GM12878 (cell line): ENCODE results near the gene SH2D5. TPM values are rescaled to one million over a fixed set of nuclear protein-coding genes. Genes with fewer than 3 reads are reported as not detected.

Experiments
- ATAC-seq: fragments of 200-7000 bp; cut with Tn5 transposase; 3 replicates; pipeline ENCODE4 v1.9.1; 2020; ENCODE audit warnings: mild to moderate bottlenecking, moderate library complexity
- BruUV-seq: library from RNA; stranded (reverse); fragments of 400-500 nt; replicated peaks from 2 replicates; lab custom pipeline; 2021; lab: Mats Ljungman, UMichigan
- CTCF ChIA-PET: fragments of 300-600 bp; sonication (Branson Sonifier 250); formaldehyde crosslinking; extraction: SDS; loops from one replicate; lab custom pipeline; 2021; ENCODE audit warnings: inconsistent platforms; lab: Yijun Ruan, JAX
- POLR2A ChIA-PET: fragments of 350-600 bp; formaldehyde crosslinking; extraction: SDS; loops from one replicate; lab custom pipeline; 2021; ENCODE audit warnings: inconsistent platforms; lab: Charles Lee
- RAD21 ChIA-PET: fragments of 300-600 bp; sonication (Branson Sonifier 250); formaldehyde crosslinking; loops from one replicate; lab custom pipeline; 2023; ENCODE audit warnings: antibody characterized with exemption; ENCODE audit not compliant: unreplicated experiment; lab: Charles Lee
- SMC1A ChIA-PET: fragments of 300-600 bp; sonication (Branson Sonifier 250); formaldehyde crosslinking; loops from one replicate; lab custom pipeline; 2023; ENCODE audit not compliant: unreplicated experiment, uncharacterized antibody; lab: Charles Lee
- DNase-seq: peaks from one replicate; pipeline ENCODE4 v3.0.0-alpha.2; 2011; ENCODE audit warnings: low read depth, low spot score
- FAIRE-seq: peaks from 3 replicates; lab custom pipeline; 2011; peaks lifted over from hg19 to GRCh38; lab: Jason Lieb, UNC
- H2AFZ ChIP-seq: 2 replicates; pipeline ENCODE4 v1.6.0; 2011; ENCODE audit warnings: low read depth, low read length, control low read depth; ENCODE audit not compliant: control insufficient read depth
- H3K27ac ChIP-seq: 2 replicates; pipeline ENCODE4 v1.5.1; 2011; ENCODE audit warnings: control low read depth; ENCODE audit not compliant: control insufficient read depth, insufficient read depth
- H3K27me3 ChIP-seq, 2 experiments: replicated peaks in 1 of 2; 2 replicates each; pipeline versions ENCODE4 v1.6.0 to v1.6.1; 2011; ENCODE audit warnings: low read length in 1 of 2; ENCODE audit not compliant: control insufficient read depth in 2 of 2, insufficient read depth in 2 of 2
- H3K36me3 ChIP-seq, 2 experiments: 2 replicates each; pipeline ENCODE4 v1.5.1; 2011; ENCODE audit warnings: low read length in 1 of 2; ENCODE audit not compliant: control insufficient read depth in 2 of 2, insufficient read depth in 2 of 2
- H3K4me1 ChIP-seq: 2 replicates; pipeline ENCODE4 v1.6.1; 2011; ENCODE audit warnings: mild to moderate bottlenecking, low read length, moderate library complexity, mixed read lengths; ENCODE audit not compliant: control insufficient read depth, insufficient read depth
- H3K4me2 ChIP-seq: 2 replicates; pipeline ENCODE4 v1.6.0; 2011; ENCODE audit warnings: control low read depth; ENCODE audit not compliant: control insufficient read depth, insufficient read depth
- H3K4me3 ChIP-seq: fragments of 200-600 bp; sonication (generic); 2 replicates; pipeline ENCODE4 v1.5.1; 2016
- H3K79me2 ChIP-seq: 2 replicates; pipeline ENCODE4 v1.6.0; 2011; ENCODE audit warnings: low read length; ENCODE audit not compliant: control insufficient read depth, insufficient read depth
- H3K9ac ChIP-seq: 2 replicates; pipeline ENCODE4 v1.8.0; 2011; ENCODE audit warnings: low read length, control low read depth, mixed read lengths; ENCODE audit not compliant: control insufficient read depth, insufficient read depth
- H3K9me3 ChIP-seq: replicated peaks from 3 replicates; pipeline ENCODE4 v1.5.1; 2011; ENCODE audit warnings: mild to moderate bottlenecking, low read length; ENCODE audit not compliant: control insufficient read depth, insufficient read depth
- H4K20me1 ChIP-seq: 2 replicates; pipeline ENCODE4 v1.6.0; 2011; ENCODE audit not compliant: control insufficient read depth, insufficient read depth
- CREM ChIP-seq: IDR thresholded peaks from 2 replicates; pipeline ENCODE4 v1.6.1; 2014; ENCODE audit warnings: antibody characterized with exemption, low read depth
- DPF2 ChIP-seq: fragments of 450-650 bp; IDR thresholded peaks from 2 replicates; pipeline ENCODE4 v1.6.1; 2017; ENCODE audit warnings: mild to moderate bottlenecking
- FOS ChIP-seq: IDR thresholded peaks from 3 replicates; pipeline ENCODE4 v1.6.1; 2011; ENCODE audit warnings: borderline replicate concordance; ENCODE audit not compliant: insufficient read length; ENCODE audit errors: extremely low read depth
- MYB ChIP-seq: fragments of 150-350 bp; IDR thresholded peaks from 2 replicates; pipeline ENCODE4 v1.6.1; 2014; ENCODE audit warnings: mild to moderate bottlenecking, low read depth, low read length, borderline replicate concordance
- NBN ChIP-seq: fragments of 450-650 bp; IDR thresholded peaks from 2 replicates; pipeline ENCODE4 v1.6.1; 2016
- NFIC ChIP-seq: IDR thresholded peaks from 2 replicates; pipeline ENCODE4 v1.6.1; 2012; ENCODE audit warnings: low read depth, mild to moderate bottlenecking, inconsistent platforms, low read length, moderate library complexity
- NFYA ChIP-seq: IDR thresholded peaks from 2 replicates; pipeline ENCODE4 v1.6.1; 2011; ENCODE audit warnings: low read depth, mild to moderate bottlenecking, low read length, improper control_type of control experiment, borderline replicate concordance
- PML ChIP-seq: IDR thresholded peaks from 2 replicates; pipeline ENCODE4 v1.6.1; 2012; ENCODE audit warnings: low read length, inconsistent platforms
- PRDM15 ChIP-seq: fragments of 450-650 bp; formaldehyde crosslinking; IDR thresholded peaks from 2 replicates; pipeline ENCODE4 v1.4.0; 2020; ENCODE audit warnings: mild to moderate bottlenecking, moderate library complexity
- RCOR1 ChIP-seq: conservative IDR thresholded peaks from 2 replicates; pipeline ENCODE4 v1.6.1; 2012; ENCODE audit warnings: low read depth, low read length, improper control_type of control experiment
- YBX1 ChIP-seq: fragments of 450-650 bp; IDR thresholded peaks from 2 replicates; pipeline ENCODE4 v1.6.1; 2016; ENCODE audit warnings: antibody characterized with exemption
- WGBS: methylation state at CpG from one replicate; pipeline ENCODE4 v1.1.6; 2016; ENCODE audit warnings: low lambda C conversion rate; ENCODE audit not compliant: insufficient replicate concordance, insufficient coverage; ENCODE audit errors: missing lambda C conversion rate; 5-methylcytosine and 5-hydroxymethylcytosine counted together
- in situ Hi-C: fragments of 300-500 bp; cut with MboI; formaldehyde crosslinking; loops from 9 replicates; pipeline ENCODE4 v1.14.3; 2018; ENCODE audit warnings: mixed read lengths
- intact Hi-C: fragments of 100-400 bp; cut with micrococcal nuclease; formaldehyde crosslinking; loops from one replicate; pipeline ENCODE4 v1.14.2; 2022; ENCODE audit not compliant: unreplicated experiment
- polyA plus RNA-seq, 11 experiments: library from polyadenylated mRNA; depleted of rRNA in 4 of 11; unstranded in 6 of 11; stranded (reverse) in 5 of 11; fragments of >200 nt; fragmentation: Nextera tagmentation in 4 of 11; fragmentation: Illumina TruSeq in 1 of 11; extraction: Ambion mirVana in 4 of 11; extraction: Trizol in 1 of 11; gene quantifications; 1 replicate in 1 of 11; 2 replicates in 10 of 11; pipeline versions ENCODE4 v1.2.1 to v1.2.3, GENCODE V29; 2011 to 2016; ENCODE audit warnings: inconsistent platforms in 2 of 11, missing spikeins in 2 of 11, low read depth in 1 of 11
- total RNA-seq, 4 experiments: library from RNA; depleted of rRNA in 3 of 4; stranded (reverse); fragments of >200 nt in 3 of 4; fragmentation: Illumina TruSeq in 1 of 4; extraction: Trizol in 1 of 4; gene quantifications; 2 replicates each; pipeline versions ENCODE4 v1.2.1 to v1.2.3, GENCODE V29; 2013 to 2021
- TF ChIP-seq, protein P1 (sequence below): fragments of 450-650 bp; IDR thresholded peaks from 2 replicates; pipeline ENCODE4 v1.6.1; 2016; ENCODE audit warnings: mild to moderate bottlenecking
- TF ChIP-seq, protein P2 (sequence below): fragments of 150-350 bp; IDR thresholded peaks from 2 replicates; pipeline ENCODE4 v1.6.1; 2016; ENCODE audit warnings: low read depth, low read length

Gene SH2D5
- total and polyA plus RNA-seq, 10 of the 15 experiments (the other 5 are each of a cell fraction or from before 2014, with no cell fraction given), result 0.03 to 0.62 (median 0.20) TPM; not detected in 3

DNA sequence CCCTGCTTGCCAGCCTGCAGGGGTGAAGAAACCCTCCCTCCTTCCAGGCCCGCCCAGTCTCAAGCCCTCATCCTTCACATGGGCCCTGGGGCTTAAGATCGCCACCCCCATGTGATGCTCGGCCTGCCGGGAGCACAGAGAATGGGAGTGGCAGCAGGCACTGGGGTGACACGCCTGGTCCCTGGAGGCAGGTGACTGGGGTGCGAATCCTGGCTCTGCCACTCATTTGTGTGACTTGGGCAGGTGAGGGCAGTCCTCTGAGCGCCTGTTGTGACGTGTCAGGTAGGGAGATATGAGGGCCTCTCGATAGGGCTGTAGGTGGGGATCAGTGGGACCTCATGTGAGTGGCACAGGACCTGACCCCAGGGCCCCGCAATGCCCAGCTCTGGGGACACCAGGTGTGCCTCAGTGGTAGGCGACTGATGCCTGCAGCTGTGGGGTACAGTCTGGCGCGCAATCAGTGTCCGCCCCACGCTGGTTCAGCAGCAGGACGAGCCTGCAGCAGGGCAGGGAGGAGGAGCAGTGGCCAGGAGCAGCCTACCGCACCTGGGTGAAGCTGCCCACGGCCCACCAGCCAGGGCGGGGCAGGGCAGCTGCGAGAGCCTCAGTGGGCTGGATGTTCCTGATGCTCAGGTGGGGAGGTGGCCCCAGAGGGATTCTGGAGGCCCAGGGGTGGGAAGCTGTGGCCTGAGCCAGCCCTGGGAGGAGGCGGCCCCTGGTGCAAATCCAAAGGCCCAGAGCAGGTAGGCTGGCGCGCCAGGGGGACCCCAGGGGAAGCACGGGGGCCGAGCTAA is 6.2 kb downstream of the SH2D5 start (continued):
- no peak for TF ChIP-seq PRDM15 (CRISPR knock-in tag)
- no peak for TF ChIP-seq NBN
- no peak for TF ChIP-seq NFYA

GRCh38 chr1:20725189-20726117 is 7.0 kb downstream of the SH2D5 start:
- in situ Hi-C loops, result no loop called here
- H3K79me2 ChIP-seq, result no peaks in the 10 kb centered on the region
- DNase-seq, result no peak
- TF ChIP-seq PML (no peak), FOS (no peak), NFIC (no peak), MYB (no peak), YBX1 (no peak), DPF2 (no peak), RCOR1 (no peak), CREM (no peak)
- TF ChIP-seq, protein P1, sequence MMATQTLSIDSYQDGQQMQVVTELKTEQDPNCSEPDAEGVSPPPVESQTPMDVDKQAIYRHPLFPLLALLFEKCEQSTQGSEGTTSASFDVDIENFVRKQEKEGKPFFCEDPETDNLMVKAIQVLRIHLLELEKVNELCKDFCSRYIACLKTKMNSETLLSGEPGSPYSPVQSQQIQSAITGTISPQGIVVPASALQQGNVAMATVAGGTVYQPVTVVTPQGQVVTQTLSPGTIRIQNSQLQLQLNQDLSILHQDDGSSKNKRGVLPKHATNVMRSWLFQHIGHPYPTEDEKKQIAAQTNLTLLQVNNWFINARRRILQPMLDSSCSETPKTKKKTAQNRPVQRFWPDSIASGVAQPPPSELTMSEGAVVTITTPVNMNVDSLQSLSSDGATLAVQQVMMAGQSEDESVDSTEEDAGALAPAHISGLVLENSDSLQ, result no peak
- TF ChIP-seq, protein P2, sequence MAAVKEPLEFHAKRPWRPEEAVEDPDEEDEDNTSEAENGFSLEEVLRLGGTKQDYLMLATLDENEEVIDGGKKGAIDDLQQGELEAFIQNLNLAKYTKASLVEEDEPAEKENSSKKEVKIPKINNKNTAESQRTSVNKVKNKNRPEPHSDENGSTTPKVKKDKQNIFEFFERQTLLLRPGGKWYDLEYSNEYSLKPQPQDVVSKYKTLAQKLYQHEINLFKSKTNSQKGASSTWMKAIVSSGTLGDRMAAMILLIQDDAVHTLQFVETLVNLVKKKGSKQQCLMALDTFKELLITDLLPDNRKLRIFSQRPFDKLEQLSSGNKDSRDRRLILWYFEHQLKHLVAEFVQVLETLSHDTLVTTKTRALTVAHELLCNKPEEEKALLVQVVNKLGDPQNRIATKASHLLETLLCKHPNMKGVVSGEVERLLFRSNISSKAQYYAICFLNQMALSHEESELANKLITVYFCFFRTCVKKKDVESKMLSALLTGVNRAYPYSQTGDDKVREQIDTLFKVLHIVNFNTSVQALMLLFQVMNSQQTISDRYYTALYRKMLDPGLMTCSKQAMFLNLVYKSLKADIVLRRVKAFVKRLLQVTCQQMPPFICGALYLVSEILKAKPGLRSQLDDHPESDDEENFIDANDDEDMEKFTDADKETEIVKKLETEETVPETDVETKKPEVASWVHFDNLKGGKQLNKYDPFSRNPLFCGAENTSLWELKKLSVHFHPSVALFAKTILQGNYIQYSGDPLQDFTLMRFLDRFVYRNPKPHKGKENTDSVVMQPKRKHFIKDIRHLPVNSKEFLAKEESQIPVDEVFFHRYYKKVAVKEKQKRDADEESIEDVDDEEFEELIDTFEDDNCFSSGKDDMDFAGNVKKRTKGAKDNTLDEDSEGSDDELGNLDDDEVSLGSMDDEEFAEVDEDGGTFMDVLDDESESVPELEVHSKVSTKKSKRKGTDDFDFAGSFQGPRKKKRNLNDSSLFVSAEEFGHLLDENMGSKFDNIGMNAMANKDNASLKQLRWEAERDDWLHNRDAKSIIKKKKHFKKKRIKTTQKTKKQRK, result no peak

More at GRCh38 chr1:20725189-20726117, 7.0 kb downstream of the SH2D5 start:
- Histone ChIP-seq H3K9ac (no peak overlapping the region), H2AFZ (no peak overlapping the region), H3K36me3 (no peaks in the 10 kb centered on the region), H3K4me2 (no peak overlapping the region), H3K27me3 (peaks cover under 1 to 2% of the 10 kb centered on the region in 2 experiments; a peak in 3 of 4 replicates), H4K20me1 (no peaks in the 10 kb centered on the region), H3K9me3 (no peaks in the 10 kb centered on the region), H3K4me1 (no peaks in the 10 kb centered on the region), H3K4me3 (no peak overlapping the region), H3K27ac (no peak overlapping the region)
- BruUV-seq, result no TSS peak
- SMC1A ChIA-PET, result no interaction called here
- CTCF ChIA-PET, result no interaction called here
- RAD21 ChIA-PET, result no interaction called here
- FAIRE-seq, result no peak
- POLR2A ChIA-PET, result no interaction called here
- intact Hi-C loops, result no loop called here
- ATAC-seq, result no peak
- 54% methylated on average over 29 of the region's 29 CpGs for whole genome bisulfite sequencing
